HG03060 (cell line): Measurements from ENCODE around the gene CCDC190.
"Not testable (repeated sequence)": the region's sequence is repeated elsewhere in the genome, so short reads cannot be mapped to it uniquely, and the experiment has no call there.

Experiments
- ATAC-seq: cut with Tn5 transposase; IDR thresholded peaks from one replicate; pipeline ENCODE4 v1.9.1; 2021; ENCODE audit warnings: low read depth, moderate number of reproducible peaks; ENCODE audit not compliant: unreplicated experiment

CCDC190 gene

GRCh38 chr1:162838863-162839262 lies 22.1 kb downstream of the CCDC190 start:
- no peak for ATAC-seq

DNA sequence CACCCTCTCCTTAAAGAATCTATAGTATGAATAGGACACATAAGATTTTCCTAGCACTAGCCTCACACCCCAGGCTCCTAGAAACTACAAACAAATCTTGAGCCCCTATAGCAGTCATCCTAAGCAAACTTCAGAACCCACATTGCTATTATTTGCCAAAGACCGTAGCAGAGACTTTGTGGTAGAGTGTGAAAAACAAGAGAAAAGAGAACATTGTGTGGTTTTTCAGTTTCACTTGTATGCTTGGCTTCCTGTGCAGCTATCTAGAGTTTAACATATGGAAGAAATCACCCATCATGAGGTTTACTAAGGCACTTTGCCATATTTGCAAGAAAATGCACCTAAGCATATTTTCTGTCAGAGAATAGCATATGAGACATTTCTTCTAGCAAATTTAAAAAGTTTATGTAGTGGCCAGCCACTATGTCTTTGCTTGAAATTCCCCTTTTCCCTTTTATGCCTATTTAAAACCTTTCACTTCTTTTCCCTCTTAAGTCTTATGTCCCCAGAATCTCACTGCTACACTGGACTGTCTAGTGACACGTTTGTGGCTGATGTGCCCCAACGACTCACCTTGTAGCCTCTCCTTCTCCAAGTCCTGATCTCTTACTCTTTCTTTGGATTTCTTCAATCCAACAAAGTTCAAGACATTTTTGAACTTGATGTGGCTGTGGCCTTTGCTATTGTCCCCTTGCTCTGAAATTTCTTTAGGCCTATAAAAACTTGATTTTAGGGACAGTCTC lies 25.6 kb downstream of the CCDC190 start:
- peak; percentile 89 for ATAC-seq

DNA sequence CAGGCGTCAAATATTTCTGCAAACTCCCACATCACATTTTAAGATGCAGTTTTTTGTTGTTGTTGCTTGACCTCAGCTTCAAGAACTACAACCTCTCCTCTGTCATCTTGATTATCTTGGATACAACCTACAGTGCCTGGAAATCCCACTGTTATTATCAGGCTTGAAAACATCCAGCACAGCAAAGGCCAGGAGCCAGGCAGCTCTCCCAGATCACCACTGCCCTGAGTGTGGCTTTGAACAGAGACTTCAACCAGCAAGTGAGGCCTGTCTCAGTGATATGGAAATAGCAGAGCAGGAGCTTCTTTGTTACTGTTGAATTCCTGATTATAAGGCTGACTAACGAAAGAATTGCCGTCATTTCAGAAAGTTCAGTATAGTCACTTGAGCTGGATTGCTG lies 28.5 kb downstream of the CCDC190 start:
- no peak for ATAC-seq

DNA sequence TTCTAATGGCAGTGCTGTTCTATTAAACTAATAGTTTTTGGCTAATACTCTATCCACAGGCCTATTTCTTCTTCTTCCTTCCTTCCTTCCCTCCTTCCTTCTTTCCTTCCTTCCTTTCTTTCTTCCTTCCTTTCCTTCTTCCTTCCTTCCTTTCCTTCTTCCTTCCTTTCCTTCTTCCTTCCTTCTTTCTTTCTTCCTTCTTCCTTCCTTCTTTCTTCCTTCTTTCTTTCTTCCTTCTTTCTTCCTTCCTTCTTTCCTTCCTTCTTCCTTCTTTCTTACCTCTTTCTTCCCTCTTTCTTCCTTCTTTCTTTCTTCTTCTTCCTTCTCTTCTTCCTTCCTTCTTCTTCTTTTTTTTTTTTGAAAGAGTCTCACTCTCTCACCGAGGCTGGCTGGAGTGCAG lies 31.7 kb downstream of the CCDC190 start:
- ATAC-seq, result no peak

GRCh38 chr1:162823771-162824525 lies 37.0 kb downstream of the CCDC190 start:
- ATAC-seq, result no peak

DNA sequence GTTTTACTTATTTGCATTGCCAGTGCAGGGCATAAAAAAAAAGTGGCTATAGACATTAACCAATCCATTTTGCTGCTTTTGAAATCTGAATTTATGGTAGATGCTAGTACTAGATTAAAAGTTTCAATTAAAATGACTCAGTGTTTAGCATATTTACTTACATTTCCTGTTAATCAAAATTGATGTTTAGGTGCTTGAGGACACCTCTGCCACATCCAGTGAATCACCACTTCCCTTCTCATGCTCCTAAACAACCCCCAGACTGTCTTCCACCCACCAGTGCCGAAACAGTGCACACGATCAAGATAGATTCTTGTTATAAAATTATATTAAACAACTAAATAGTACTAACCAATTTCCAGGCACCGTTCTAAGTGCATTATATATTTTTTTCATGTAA lies 37.7 kb downstream of the CCDC190 start:
- ATAC-seq, result no peak

GRCh38 chr1:162822391-162823200 lies 38.4 kb downstream of the CCDC190 start:
- no peak for ATAC-seq

DNA sequence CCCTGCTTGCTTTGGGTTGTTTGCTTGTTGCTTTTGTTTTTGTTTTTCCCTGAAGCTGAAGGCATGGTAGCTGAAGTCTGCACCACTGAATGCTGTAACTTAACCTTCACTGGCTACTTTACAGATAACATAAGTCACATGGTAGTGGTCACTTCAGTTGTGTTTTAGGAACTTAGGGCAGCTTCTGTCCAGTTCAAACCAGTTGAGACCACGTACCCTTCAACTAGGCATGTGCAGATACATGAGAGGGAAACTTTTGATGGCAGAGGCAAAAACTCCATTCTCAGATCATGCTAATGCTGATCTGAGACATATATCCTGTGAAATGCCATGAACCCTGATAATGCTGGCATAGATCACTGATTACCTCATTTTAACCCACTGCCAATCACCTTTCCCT lies 42.3 kb downstream of the CCDC190 start:
- not testable (repeated sequence) for ATAC-seq

GRCh38 chr1:162818136-162818535 lies 42.8 kb downstream of the CCDC190 start:
- not testable (repeated sequence) for ATAC-seq

DNA sequence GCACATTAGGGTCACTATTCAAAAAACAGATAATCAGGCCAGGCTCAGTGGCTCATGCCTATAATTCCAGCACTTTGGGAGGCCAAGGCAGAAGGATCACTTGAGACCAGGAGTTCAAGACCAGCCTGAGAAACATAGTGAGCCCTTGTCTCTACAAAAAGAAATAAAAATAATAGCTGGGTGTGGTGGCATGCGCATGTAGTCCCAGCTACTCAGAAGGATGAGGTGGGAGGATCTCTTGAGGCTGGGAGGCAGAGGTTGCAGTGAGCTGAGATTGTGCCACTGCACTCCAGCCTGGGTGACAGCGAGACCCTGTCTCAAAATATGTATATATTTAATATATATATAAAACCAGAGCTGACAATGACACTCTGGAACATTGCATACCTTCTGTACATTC lies 48.6 kb downstream of the CCDC190 start:
- ATAC-seq, result not testable (repeated sequence)

DNA sequence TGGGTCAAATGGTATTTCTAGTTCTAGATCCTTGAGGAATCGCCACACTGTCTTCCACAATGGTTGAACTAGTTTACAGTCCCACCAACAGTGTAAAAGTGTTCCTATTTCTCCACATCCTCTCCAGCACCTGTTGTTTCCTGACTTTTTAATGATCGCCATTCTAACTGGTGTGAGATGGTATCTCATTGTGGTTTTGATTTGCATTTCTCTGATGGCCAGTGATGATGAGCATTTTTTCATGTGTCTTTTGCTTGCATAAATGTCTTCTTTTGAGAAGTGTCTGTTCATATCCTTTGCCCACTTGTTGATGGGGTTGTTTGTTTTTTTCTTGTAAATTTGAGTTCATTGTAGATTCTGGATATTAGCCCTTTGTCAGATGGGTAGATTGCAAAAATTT lies 53.5 kb downstream of the CCDC190 start:
- not testable (repeated sequence) for ATAC-seq
